Activated naive CD4-positive, alpha-beta T cell treated with anti-CD3 and anti-CD28 coated beads, Interleukin-2, amount 10 ng/mL, durations not matched to agents 7 days and 5 days (primary cell): ENCODE results near the gene AKNAD1.

Experiments used
- CTCF ChIA-PET: fragments of 350-600 bp; sonication (Branson Sonifier 250); formaldehyde crosslinking; loops from one replicate; lab custom pipeline; 2021; ENCODE audit warnings: antibody characterized with exemption; lab: Charles Lee
- DNase-seq: peaks from one replicate; pipeline ENCODE4 v3.0.0-alpha.2; 2020
- H3K27ac Mint-ChIP-seq: one replicate; pipeline ENCODE4 v1.8.0; 2021; ENCODE audit warnings: mild to moderate bottlenecking, moderate library complexity, mixed read lengths
- H3K27me3 Mint-ChIP-seq: one replicate; pipeline ENCODE4 v1.8.0; 2021; ENCODE audit warnings: mild to moderate bottlenecking, mixed read lengths
- H3K36me3 Mint-ChIP-seq: one replicate; pipeline ENCODE4 v1.8.0; 2021; ENCODE audit warnings: mixed read lengths
- H3K4me1 Mint-ChIP-seq: one replicate; pipeline ENCODE4 v1.8.0; 2021; ENCODE audit warnings: mixed read lengths
- H3K4me3 Mint-ChIP-seq: one replicate; pipeline ENCODE4 v1.8.0; 2021; ENCODE audit warnings: mild to moderate bottlenecking, moderate library complexity, mixed read lengths
- H3K9me3 Mint-ChIP-seq: one replicate; pipeline ENCODE4 v1.8.0; 2021; ENCODE audit warnings: mixed read lengths

The AKNAD1 gene

DNA sequence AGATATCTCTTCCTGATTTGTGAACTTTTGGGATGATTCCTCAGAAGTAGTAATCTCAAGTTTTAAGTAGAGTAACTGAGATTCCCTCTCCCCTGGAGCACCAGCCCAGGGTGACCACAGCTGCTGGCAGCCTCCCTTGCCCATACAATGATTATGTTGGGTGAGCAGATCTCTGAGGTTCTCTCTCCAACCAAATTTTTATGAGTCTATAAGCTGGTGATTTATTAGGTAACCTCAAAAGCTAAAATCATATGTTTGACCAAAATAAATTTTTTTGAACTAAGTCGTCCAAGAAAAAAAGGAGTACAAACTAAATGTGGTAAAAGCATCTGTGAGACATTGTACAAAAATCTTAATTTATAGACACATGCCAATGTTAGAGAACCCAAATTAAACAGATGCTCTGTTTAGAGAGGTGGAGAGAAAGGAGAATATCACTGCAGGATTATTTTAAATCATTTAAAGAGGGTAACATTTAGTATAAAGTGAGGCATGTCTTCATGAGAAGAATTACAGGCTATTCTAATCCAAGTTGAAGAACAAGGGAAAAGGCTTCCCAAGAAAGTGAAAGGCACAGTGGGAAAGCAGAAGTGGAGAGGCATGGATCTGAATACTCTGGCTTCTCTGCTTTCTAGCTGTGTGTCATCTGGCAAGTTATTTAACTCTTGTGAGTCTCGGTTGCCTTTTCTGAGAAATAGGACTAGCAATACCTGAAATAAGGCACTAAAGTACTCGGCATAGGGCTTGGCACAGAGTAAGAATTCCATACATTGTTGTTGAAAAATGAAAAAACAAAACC, 2.5 kb downstream of the AKNAD1 start:
- DNase-seq: no peak
- Mint-ChIP-seq H3K36me3 (no peaks in the 10 kb centered on the region), H3K4me1 (peaks cover 19% of the 10 kb centered on the region), H3K4me3 (no peak overlapping the region), H3K27ac (no peak overlapping the region), H3K27me3 (peaks cover 59% of the 10 kb centered on the region), H3K9me3 (no peaks in the 10 kb centered on the region)
- CTCF ChIA-PET: interaction anchor here (0.6 kb wide), 1 partner anchor 92 kb away, joined by 3 read pairs; no protein-coding TSS in a partner anchor

DNA sequence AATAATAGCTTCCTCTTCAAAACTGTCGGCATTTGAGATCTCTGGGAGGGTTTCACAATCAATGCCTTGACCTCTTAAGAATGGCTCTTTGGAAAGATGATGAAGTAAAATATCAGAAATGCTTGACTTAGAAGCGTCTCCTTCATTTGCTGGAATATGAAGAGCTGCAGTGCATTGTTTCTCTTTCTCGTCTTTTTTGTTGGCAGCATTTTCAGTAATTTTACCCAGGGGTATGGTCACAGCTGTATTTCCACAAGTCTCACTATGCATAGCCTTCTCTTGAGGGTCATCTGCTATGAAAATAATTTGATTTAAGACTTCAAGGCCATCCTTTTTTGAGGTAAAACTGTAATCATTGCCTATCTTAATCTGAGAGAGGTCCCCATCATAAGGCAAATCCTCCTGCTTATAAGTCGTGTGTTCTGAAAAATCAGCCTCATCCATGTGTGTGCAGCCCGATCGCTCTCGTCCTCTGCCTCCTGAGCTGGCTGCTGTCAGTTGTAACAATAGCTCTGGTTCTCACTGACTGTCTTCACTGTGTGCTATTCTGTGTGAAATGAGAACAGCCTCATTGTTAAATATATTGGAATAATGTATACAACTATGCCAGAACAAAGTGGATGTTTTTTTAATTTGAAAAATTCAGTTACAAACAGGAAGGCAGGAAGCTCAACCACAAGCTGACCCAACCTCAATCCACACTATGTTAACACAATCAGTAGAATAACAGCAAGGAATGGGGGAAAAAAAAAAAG, 4.5 kb downstream of the AKNAD1 start:
- Mint-ChIP-seq H3K4me3 (no peak overlapping the region), H3K27me3 (peaks cover 62% of the 10 kb centered on the region), H3K27ac (no peak overlapping the region), H3K9me3 (no peaks in the 10 kb centered on the region), H3K4me1 (peaks cover 19% of the 10 kb centered on the region), H3K36me3 (no peaks in the 10 kb centered on the region)
- DNase-seq: no peak
- CTCF ChIA-PET: interaction anchor here (0.6 to 1.9 kb wide), 5 partner anchors 10 to 1140 kb away, joined by 3 to 5 read pairs (median 3); no protein-coding TSS in a partner anchor

DNA sequence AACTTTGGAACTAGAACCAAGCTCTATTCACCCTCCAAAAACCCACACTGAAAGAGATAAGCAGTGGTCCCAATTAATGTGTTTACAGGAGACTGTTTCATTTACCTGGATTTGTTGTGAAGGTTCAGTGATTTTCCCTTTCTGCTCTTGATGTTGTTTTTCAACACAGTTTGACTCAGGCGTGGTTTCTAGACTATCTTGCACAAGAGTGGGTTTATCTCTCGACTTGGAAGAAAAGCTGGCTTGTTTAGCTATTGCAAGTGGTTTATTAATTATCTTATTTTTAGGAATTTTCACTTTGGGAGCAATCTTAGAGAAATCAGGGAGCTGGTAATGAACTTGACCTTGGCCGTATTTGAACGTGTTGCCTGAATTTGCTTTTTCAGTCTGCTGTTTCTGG, 5.3 kb downstream of the AKNAD1 start:
- no peak overlapping the region for H3K4me3 Mint-ChIP-seq
- H3K27ac Mint-ChIP-seq: no peak overlapping the region
- no peak for DNase-seq
- H3K27me3 Mint-ChIP-seq: peaks cover 60% of the 10 kb centered on the region
- H3K36me3 Mint-ChIP-seq: no peaks in the 10 kb centered on the region
- CTCF ChIA-PET: interaction anchor here (0.6 to 1.9 kb wide), 6 partner anchors 11 to 1140 kb away, joined by 3 to 5 read pairs (median 3); no protein-coding TSS in a partner anchor
- no peaks in the 10 kb centered on the region for H3K9me3 Mint-ChIP-seq
- peaks cover 19% of the 10 kb centered on the region for H3K4me1 Mint-ChIP-seq

DNA sequence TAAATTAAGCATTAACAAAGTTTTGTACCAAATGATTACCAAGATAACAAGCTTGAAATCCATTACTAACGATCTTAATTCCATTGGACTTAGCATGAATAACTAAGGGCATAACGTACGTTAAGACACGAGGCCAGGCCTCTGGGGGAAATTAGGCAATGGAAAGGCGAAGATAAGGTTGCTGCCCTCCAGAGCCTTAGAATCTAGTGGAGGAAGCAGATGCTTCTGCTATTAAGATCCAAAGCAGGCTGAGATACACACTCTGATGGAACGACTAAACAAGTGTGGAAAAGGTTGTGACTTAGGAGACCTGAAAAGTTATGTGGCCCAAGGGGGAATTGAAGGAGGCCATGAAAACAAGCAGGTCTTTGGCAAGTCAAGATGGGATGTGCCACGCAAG, 6.0 kb downstream of the AKNAD1 start:
- no peak for DNase-seq
- no peak overlapping the region for H3K27ac Mint-ChIP-seq
- H3K4me1 Mint-ChIP-seq: peaks cover 19% of the 10 kb centered on the region
- H3K4me3 Mint-ChIP-seq: no peak overlapping the region
- no peaks in the 10 kb centered on the region for H3K9me3 Mint-ChIP-seq
- CTCF ChIA-PET: interaction anchor here (1.9 kb wide), 1 partner anchor 12 kb away, joined by 5 read pairs; no protein-coding TSS in a partner anchor
- H3K27me3 Mint-ChIP-seq: peaks cover 59% of the 10 kb centered on the region
- H3K36me3 Mint-ChIP-seq: no peaks in the 10 kb centered on the region

DNA sequence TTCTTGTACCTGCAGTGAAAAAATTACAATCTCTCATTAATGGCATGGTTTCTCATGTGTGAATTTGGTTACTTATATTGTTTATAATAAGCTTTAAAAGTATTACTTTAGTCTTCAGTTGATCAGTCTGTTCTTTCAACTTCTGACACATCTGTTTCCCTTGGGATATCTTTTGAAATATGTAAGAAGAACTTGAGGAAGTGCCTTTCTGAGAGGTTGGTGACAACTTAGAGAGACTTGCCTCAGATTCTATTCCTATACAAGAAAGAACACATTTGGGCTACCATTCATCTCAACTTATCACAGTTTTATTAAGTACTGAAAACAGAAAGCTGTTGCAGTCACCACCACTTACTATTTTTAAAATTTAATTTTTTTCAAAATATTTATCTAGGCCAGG, 8.1 kb downstream of the AKNAD1 start:
- CTCF ChIA-PET: no interaction called here
- no peak for DNase-seq
- Mint-ChIP-seq H3K36me3 (no peaks in the 10 kb centered on the region), H3K4me1 (peaks cover 19% of the 10 kb centered on the region), H3K4me3 (no peak overlapping the region), H3K27me3 (peaks cover 51% of the 10 kb centered on the region), H3K9me3 (no peaks in the 10 kb centered on the region), H3K27ac (no peak overlapping the region)

DNA sequence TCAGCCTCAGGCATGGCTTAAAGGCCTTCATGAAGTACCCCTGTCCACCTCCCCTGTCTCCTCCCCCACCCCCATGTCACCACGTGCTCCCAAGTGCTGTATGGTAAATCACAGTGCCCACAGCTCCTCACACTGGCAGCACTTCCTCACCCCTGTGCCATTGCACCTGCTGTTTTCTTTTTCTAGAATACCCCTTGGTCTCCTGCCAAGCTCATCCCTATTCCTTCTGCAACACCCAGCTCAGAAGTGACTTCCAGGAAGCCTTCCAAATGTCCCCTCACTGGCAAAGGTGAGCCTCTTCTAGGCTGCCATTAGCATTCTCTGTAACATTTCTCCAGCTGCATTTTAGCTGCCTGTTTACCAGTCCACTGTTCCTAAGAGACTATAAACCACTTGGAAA, 9.4 kb downstream of the AKNAD1 start:
- H3K4me3 Mint-ChIP-seq: no peak overlapping the region
- CTCF ChIA-PET: no interaction called here
- H3K27ac Mint-ChIP-seq: no peak overlapping the region

DNA sequence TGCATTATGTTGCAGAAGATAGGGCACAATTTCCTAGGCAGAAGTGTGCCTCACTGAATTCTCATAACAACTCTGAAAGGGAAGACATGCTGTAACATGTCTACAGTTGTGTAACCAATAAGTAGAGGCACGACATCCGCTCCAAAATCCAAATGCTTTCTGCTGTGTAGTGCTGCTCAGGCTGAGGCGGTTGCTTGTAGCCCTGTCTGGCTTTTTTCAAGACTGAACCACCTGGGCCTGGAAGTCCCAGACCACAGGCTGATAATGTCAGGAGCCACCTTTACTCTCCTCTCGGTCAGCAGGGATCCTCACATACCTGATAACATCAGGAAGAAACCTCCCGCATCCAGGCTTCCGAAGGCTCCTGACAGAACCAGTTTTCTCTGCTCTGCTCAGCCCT, 10.9 kb downstream of the AKNAD1 start:
- Mint-ChIP-seq H3K27ac (no peak overlapping the region), H3K27me3 (peaks cover 49% of the 10 kb centered on the region), H3K4me3 (no peak overlapping the region), H3K4me1 (peaks cover under 1% of the 10 kb centered on the region), H3K9me3 (no peaks in the 10 kb centered on the region), H3K36me3 (no peaks in the 10 kb centered on the region)
- CTCF ChIA-PET: interaction anchor here (0.7 to 3.9 kb wide), 2 partner anchors 17 kb away, joined by 3 to 17 read pairs; no protein-coding TSS in a partner anchor
- no peak for DNase-seq

More for the DNA sequence above, 9.4 kb downstream of the AKNAD1 start:
- DNase-seq: no peak
- H3K27me3 Mint-ChIP-seq: peaks cover 53% of the 10 kb centered on the region
- H3K4me1 Mint-ChIP-seq: peaks cover 12% of the 10 kb centered on the region
- H3K9me3 Mint-ChIP-seq: no peaks in the 10 kb centered on the region
- no peaks in the 10 kb centered on the region for H3K36me3 Mint-ChIP-seq

DNA sequence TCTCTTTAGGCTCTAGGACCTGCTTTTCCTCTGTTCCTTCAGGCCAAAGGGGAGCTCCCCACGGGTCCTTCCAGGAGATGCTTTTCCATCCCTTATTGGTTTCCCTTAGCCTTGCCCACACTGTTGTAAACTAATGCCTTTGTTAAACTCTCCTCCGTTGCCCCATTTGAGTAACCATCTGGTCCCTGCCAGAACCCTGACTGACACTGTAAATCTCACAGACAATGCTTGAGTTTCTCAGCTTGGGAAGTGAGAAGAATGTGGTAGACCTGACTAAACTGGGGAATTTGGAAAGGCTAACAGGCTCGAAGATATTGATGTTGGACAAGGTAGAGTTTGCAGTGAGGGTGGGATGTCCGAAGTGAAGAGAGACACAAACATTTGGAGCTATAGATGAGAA, 11.4 kb downstream of the AKNAD1 start:
- no peaks in the 10 kb centered on the region for H3K36me3 Mint-ChIP-seq
- CTCF ChIA-PET: interaction anchor here (0.7 to 3.9 kb wide), 2 partner anchors 17 to 18 kb away, joined by 3 to 17 read pairs; no protein-coding TSS in a partner anchor
- H3K9me3 Mint-ChIP-seq: no peaks in the 10 kb centered on the region
- no peak for DNase-seq
- H3K27ac Mint-ChIP-seq: no peak overlapping the region
- H3K4me1 Mint-ChIP-seq: no peaks in the 10 kb centered on the region
- peaks cover 51% of the 10 kb centered on the region for H3K27me3 Mint-ChIP-seq
- H3K4me3 Mint-ChIP-seq: no peak overlapping the region

DNA sequence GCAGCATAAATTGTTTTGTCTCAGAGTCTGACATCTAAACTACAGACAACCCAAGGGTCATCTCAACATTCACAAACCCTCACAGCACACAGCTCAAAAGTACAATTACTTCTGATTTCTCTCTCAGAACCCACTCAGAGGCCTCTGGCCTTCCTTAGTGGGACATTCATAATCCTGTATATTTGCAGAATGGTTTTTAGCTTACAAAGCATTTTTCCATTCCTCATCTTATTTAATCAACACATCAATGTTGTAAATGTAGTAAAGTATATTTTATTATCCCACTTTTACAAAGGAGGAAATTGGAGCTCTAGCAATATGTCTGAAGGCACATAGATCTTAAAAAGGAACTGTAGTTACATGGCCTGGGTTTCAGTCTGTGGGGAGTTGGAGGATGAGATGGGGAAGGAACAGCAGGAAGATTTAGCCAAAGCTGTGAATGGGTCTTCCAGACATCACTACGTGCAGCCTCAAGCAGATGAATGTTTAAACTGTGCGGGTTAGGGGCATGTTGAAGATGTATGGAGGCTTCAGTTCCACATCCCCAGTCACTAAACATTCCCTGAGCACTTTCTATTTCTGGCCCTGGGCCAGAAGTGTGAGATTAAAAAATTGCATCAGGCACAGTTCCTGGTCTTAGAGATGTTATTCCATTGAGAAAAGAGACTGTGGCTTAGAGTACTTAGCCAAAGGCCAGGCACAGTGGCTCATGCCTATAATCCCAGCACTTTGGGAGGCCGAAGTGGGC, 13.3 kb downstream of the AKNAD1 start:
- CTCF ChIA-PET: interaction anchor here (1.0 to 3.9 kb wide), 3 partner anchors 15 to 55 kb away, joined by 3 to 17 read pairs (median 4); no protein-coding TSS in a partner anchor
- H3K27me3 Mint-ChIP-seq: peaks cover 51% of the 10 kb centered on the region
- H3K27ac Mint-ChIP-seq: no peak overlapping the region
- H3K4me3 Mint-ChIP-seq: no peak overlapping the region
- DNase-seq: no peak
- H3K36me3 Mint-ChIP-seq: no peaks in the 10 kb centered on the region
- no peaks in the 10 kb centered on the region for H3K4me1 Mint-ChIP-seq
- H3K9me3 Mint-ChIP-seq: no peaks in the 10 kb centered on the region

DNA sequence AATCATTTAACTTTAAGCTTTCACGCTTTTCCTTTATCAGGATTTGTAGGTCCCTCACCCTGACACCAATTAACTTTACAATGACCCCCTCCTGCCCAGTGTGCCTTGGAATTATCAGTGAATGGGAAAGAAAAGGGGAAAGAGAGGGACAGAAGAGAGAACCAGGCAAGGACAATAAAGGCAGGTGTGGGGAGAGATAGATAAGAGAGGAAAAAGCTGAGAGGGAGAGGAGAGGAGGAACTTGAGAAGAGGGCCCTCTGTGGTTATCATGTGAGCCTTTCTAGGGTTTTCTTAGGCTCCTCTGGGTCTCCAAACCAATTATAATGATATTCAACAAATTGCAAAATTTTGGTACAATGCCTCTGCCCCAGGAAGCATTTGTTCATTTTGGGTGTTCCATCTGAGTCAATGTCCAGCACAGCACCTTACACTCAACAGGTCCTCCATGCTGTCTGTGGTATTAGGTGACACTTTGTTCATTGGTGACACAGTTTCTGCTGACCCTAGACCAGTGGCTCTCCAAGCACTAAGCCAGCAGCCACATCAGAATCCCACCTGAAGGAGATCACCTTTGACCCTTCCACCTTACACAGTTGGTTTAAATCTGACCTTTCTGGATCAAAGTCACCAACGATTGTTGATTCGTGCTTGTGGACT, 14.2 kb downstream of the AKNAD1 start:
- H3K4me3 Mint-ChIP-seq: no peak overlapping the region
- H3K27ac Mint-ChIP-seq: no peak overlapping the region
- H3K4me1 Mint-ChIP-seq: no peaks in the 10 kb centered on the region
- peaks cover 46% of the 10 kb centered on the region for H3K27me3 Mint-ChIP-seq
- CTCF ChIA-PET: interaction anchor here (1.2 to 1.5 kb wide), 2 partner anchors 14 to 56 kb away, joined by 3 to 7 read pairs; no protein-coding TSS in a partner anchor
- DNase-seq: no peak
- no peaks in the 10 kb centered on the region for H3K36me3 Mint-ChIP-seq
- no peaks in the 10 kb centered on the region for H3K9me3 Mint-ChIP-seq

DNA sequence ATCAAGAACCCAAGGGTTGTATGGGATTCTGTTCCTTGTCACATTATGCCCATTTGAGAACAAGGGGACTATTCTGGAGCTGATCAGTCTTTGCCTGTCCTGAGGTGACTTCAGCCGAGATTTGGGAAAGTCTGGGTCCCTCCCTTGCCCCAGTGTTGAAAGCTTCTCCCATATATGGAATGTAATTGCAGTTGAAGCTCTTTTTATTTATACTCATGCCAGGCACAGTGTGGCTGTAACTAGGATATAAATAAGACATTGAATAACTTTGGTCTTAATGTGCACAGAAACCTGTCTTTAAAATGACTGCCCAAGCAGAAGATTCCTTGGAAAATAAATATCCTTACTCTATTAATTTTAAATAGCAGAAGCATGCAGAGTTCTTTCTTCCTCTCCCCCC, 15.2 kb downstream of the AKNAD1 start:
- no peak for DNase-seq
- H3K9me3 Mint-ChIP-seq: no peaks in the 10 kb centered on the region
- no peaks in the 10 kb centered on the region for H3K4me1 Mint-ChIP-seq
- no peak overlapping the region for H3K27ac Mint-ChIP-seq
- H3K4me3 Mint-ChIP-seq: no peak overlapping the region
- H3K27me3 Mint-ChIP-seq: peaks cover 42% of the 10 kb centered on the region
- CTCF ChIA-PET: interaction anchor here (1.5 kb wide), 1 partner anchor 14 kb away, joined by 7 read pairs; no protein-coding TSS in a partner anchor
- no peaks in the 10 kb centered on the region for H3K36me3 Mint-ChIP-seq

DNA sequence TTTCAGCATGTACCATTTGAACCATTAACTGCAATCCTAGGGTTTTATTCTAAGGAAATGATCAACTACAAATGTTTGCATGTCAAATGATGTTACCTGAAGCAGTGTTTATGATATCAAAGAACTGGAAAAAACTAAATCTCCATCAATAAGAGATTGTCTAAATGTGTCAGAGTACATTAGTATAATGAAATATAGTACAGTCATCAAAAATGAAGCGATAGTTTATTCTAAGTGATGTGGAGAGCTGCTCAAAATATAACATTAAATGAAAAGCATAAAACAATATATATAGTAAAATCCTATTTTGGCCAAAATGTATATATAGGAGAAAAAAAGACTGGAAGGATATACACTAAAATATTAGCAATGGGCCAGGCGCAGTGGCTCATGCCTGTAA, 24.0 kb downstream of the AKNAD1 start:
- Mint-ChIP-seq H3K36me3 (no peaks in the 10 kb centered on the region), H3K27ac (no peak overlapping the region), H3K9me3 (no peaks in the 10 kb centered on the region), H3K4me3 (no peak overlapping the region), H3K27me3 (peaks cover 18% of the 10 kb centered on the region), H3K4me1 (peaks cover 6% of the 10 kb centered on the region)
- CTCF ChIA-PET: no interaction called here
- DNase-seq: no peak

DNA sequence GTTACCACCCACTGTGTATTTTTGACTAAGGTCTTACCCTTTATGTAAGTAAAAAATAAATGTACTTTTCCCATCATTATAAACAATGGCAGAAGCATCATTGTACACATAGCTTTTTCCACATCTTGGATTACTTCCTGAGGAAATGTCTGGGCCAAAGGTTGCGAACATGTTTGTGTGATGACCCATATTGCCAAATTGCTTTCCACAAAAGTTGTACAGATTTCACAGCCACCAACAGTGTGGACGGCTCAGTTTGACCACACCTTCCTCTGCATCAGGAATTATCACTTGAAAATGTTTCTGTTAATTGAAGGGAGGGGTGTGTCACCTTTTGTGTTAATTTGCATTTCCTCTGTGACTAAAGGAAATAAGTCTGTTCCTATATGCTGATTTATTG, 25.7 kb downstream of the AKNAD1 start:
- H3K4me1 Mint-ChIP-seq: peaks cover 8% of the 10 kb centered on the region
- DNase-seq: no peak
- H3K36me3 Mint-ChIP-seq: no peaks in the 10 kb centered on the region
- H3K9me3 Mint-ChIP-seq: no peaks in the 10 kb centered on the region
- CTCF ChIA-PET: interaction anchor here (1.2 to 10.4 kb wide), 3 partner anchors 9 to 64 kb away, joined by 3 to 148 read pairs (median 7); no protein-coding TSS in a partner anchor
- H3K27me3 Mint-ChIP-seq: peaks cover 14% of the 10 kb centered on the region
- H3K4me3 Mint-ChIP-seq: no peak overlapping the region
- no peak overlapping the region for H3K27ac Mint-ChIP-seq
